CD14-positive monocyte (primary cell): Measurements from ENCODE around the gene CMTM8. TPM values are rescaled to one million over a fixed set of nuclear protein-coding genes. Genes with fewer than 3 reads are reported as not detected.

Experiments
- DNase-seq, 3 donors: peaks; one replicate each; pipeline ENCODE4 v3.0.0-alpha.2; 2011 to 2022
- H2AFZ ChIP-seq: 2 replicates; pipeline ENCODE4 v1.6.0; 2012; ENCODE audit warnings: mild to moderate bottlenecking, low read depth, low read length, inconsistent platforms; ENCODE audit not compliant: insufficient read depth, poor library complexity, severe bottlenecking
- H3K27ac ChIP-seq, 2 donors: 1 replicate in 1 of 2; 2 replicates in 1 of 2; pipeline ENCODE4 v1.5.1; 2012 to 2013; ENCODE audit warnings: low read length in 2 of 2, control low read depth in 1 of 2, inconsistent platforms in 1 of 2, low read depth in 1 of 2, mild to moderate bottlenecking in 1 of 2
- H3K27me3 ChIP-seq, 2 donors: one replicate each; pipeline versions ENCODE4 v1.6.0 to v1.6.1; 2011 to 2013; ENCODE audit warnings: low read length in 2 of 2; ENCODE audit not compliant: control insufficient read depth in 2 of 2, insufficient read depth in 2 of 2
- H3K36me3 ChIP-seq, 2 donors: replicated peaks in 1 of 2; 1 replicate in 1 of 2; 2 replicates in 1 of 2; pipeline versions ENCODE4 v1.5.1 to v1.6.1; 2012 to 2013; ENCODE audit warnings: low read length in 2 of 2, control low read depth in 1 of 2, inconsistent platforms in 1 of 2, mild to moderate bottlenecking in 1 of 2; ENCODE audit not compliant: insufficient read depth in 2 of 2, control insufficient read depth in 1 of 2
- H3K4me1 ChIP-seq, 2 donors: 1 replicate in 1 of 2; 2 replicates in 1 of 2; pipeline versions ENCODE4 v1.5.1 to v1.6.1; 2012 to 2013; ENCODE audit warnings: low read length in 2 of 2, control low read depth in 1 of 2, inconsistent platforms in 1 of 2, mild to moderate bottlenecking in 1 of 2, moderate library complexity in 1 of 2; ENCODE audit not compliant: insufficient read depth in 2 of 2, control insufficient read depth in 1 of 2
- H3K4me2 ChIP-seq: replicated peaks from 2 replicates; pipeline ENCODE3; 2012; ENCODE audit warnings: low read length, moderate library complexity, mild to moderate bottlenecking; ENCODE audit not compliant: poor library complexity, severe bottlenecking; ENCODE audit errors: extremely low read depth
- H3K4me3 ChIP-seq, 3 experiments: fragments of 200-600 bp in 1 of 3; sonication (generic) in 1 of 3; replicated peaks in 1 of 3; 1 replicate in 2 of 3; 2 replicates in 1 of 3; pipeline ENCODE4 v1.5.1; 2011 to 2013; ENCODE audit warnings: low read length in 3 of 3, mild to moderate bottlenecking in 3 of 3, control low read depth in 2 of 3, low read depth in 2 of 3, inconsistent platforms in 1 of 3, moderate library complexity in 1 of 3
- H3K79me2 ChIP-seq: 2 replicates; pipeline ENCODE4 v1.6.0; 2012; ENCODE audit warnings: mild to moderate bottlenecking, control low read depth, inconsistent platforms, low read length, moderate library complexity; ENCODE audit not compliant: insufficient read depth
- H3K9ac ChIP-seq: 2 replicates; pipeline ENCODE4 v1.6.0; 2017; ENCODE audit warnings: low read length, mild to moderate bottlenecking; ENCODE audit not compliant: insufficient read depth, poor library complexity, severe bottlenecking
- H3K9me3 ChIP-seq, 2 donors: replicated peaks in 1 of 2; 1 replicate in 1 of 2; 2 replicates in 1 of 2; pipeline versions ENCODE4 v1.5.1 to v1.6.1; 2012 to 2013; ENCODE audit warnings: low read length in 2 of 2, control low read depth in 1 of 2; ENCODE audit not compliant: control insufficient read depth in 1 of 2, insufficient read depth in 1 of 2
- H4K20me1 ChIP-seq: 2 replicates; pipeline ENCODE4 v1.6.0; 2012; ENCODE audit warnings: mild to moderate bottlenecking, low read length, control low read depth, moderate library complexity; ENCODE audit not compliant: insufficient read depth
- H3K27ac Mint-ChIP-seq, 7 donors: one replicate each; pipeline ENCODE4 v1.8.0; 2020; ENCODE audit warnings: mild to moderate bottlenecking in 7 of 7, mixed read lengths in 7 of 7, moderate library complexity in 6 of 7, inconsistent platforms in 2 of 7
- H3K27me3 Mint-ChIP-seq, 3 donors: one replicate each; pipeline ENCODE4 v1.8.0; 2021 to 2022; ENCODE audit warnings: low read depth in 3 of 3, mild to moderate bottlenecking in 3 of 3, mixed read lengths in 3 of 3, moderate library complexity in 3 of 3, inconsistent platforms in 1 of 3
- H3K36me3 Mint-ChIP-seq, 2 donors: one replicate each; pipeline ENCODE4 v1.8.0; 2020; ENCODE audit warnings: mixed read lengths in 2 of 2, inconsistent platforms in 1 of 2, mild to moderate bottlenecking in 1 of 2
- H3K4me1 Mint-ChIP-seq: one replicate; pipeline ENCODE4 v1.8.0; 2020; ENCODE audit warnings: mild to moderate bottlenecking, mixed read lengths
- H3K4me3 Mint-ChIP-seq, 2 donors: one replicate each; pipeline ENCODE4 v1.8.0; 2020; ENCODE audit warnings: mild to moderate bottlenecking in 2 of 2, mixed read lengths in 2 of 2, moderate library complexity in 1 of 2
- H3K9me3 Mint-ChIP-seq, 7 donors: one replicate each; pipeline ENCODE4 v1.8.0; 2020 to 2022; ENCODE audit warnings: mixed read lengths in 7 of 7, mild to moderate bottlenecking in 6 of 7, moderate library complexity in 6 of 7, inconsistent platforms in 2 of 7
- CTCF ChIP-seq: fragments of 200-600 bp; IDR thresholded peaks from one replicate; pipeline ENCODE4 v1.8.0; 2022; ENCODE audit warnings: antibody characterized with exemption, mild to moderate bottlenecking
- WGBS: methylation state at CpG from one replicate; pipeline ENCODE4 v1.1.5; 2013; ENCODE audit warnings: missing lambda C conversion rate; ENCODE audit not compliant: insufficient coverage; 5-methylcytosine and 5-hydroxymethylcytosine counted together
- intact Hi-C, 2 donors: fragments of 100-400 bp; cut with micrococcal nuclease; formaldehyde crosslinking; loops; one replicate each; pipeline versions ENCODE4 v1.15.0 to v1.15.1; 2023
- polyA plus RNA-seq, 3 donors: library from polyadenylated mRNA; depleted of rRNA in 1 of 3; unstranded in 2 of 3; stranded (reverse) in 1 of 3; fragments of 300-500 nt in 2 of 3; fragments of >200 nt in 1 of 3; fragmentation: Illumina TruSeq in 2 of 3; gene quantifications; 1 replicate in 2 of 3; 2 replicates in 1 of 3; pipeline ENCODE4 v1.2.3, GENCODE V29; 2012 to 2021

Gene CMTM8
- polyA plus RNA-seq, 3 donors: 0.46 to 2.5 (median 0.94) TPM

DNA sequence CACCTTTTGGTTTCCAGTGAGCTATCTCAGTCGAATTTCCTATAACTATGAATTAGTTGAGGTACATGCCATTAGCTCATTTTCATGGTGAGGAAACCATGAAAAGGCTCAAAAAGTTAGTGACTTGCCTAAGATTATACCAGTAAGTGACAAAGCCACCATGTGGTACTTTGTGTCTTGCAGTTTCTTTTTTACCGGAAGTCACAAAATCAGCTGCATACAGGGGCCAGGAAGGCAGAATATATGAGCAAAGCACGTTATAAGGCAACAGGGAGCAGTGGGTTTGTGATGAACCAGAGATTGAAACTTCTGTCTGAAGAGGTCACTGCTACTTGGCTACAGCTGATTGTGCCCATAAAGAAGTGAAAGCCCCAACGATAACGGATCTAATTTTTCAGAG, 50.3 kb downstream of the CMTM8 start:
- Histone ChIP-seq H3K9ac (no peak overlapping the region), H3K9me3 (no peaks in the 10 kb centered on the region), H3K79me2 (no peaks in the 10 kb centered on the region), H3K4me3 (no peak overlapping the region), H3K27ac (no peak overlapping the region), H3K27me3 (no peaks in the 10 kb centered on the region), H3K4me2 (no peak overlapping the region), H3K4me1 (no peaks in the 10 kb centered on the region), H4K20me1 (no peaks in the 10 kb centered on the region), H2AFZ (no peak overlapping the region), H3K36me3 (no peaks in the 10 kb centered on the region)
- Mint-ChIP-seq H3K4me3 (no peak overlapping the region), H3K9me3 (no peaks in the 10 kb centered on the region), H3K27ac (no peak overlapping the region), H3K4me1 (peaks cover 3% of the 10 kb centered on the region), H3K27me3 (peaks cover 0 to 1% (median 0%) of the 10 kb centered on the region in 3 donors), H3K36me3 (no peaks in the 10 kb centered on the region)
- no peak for DNase-seq
- TF ChIP-seq CTCF: no peak
- intact Hi-C loops: no loop called here
- WGBS: no CpG with 5 or more reads among the region's 5 CpGs

GRCh38 chr3:32290619-32291018, 52.1 kb downstream of the CMTM8 start:
- no peak for DNase-seq
- TF ChIP-seq CTCF: no peak
- H3K4me2 ChIP-seq: no peak overlapping the region
- H3K9ac ChIP-seq: no peak overlapping the region
- H3K27ac ChIP-seq: no peak overlapping the region
- H2AFZ ChIP-seq: no peak overlapping the region
- Mint-ChIP-seq H3K27me3 (peaks cover 0 to 2% (median 0%) of the 10 kb centered on the region in 3 donors), H3K4me1 (peaks cover 3% of the 10 kb centered on the region), H3K4me3 (no peak overlapping the region), H3K27ac (no peak overlapping the region), H3K9me3 (no peaks in the 10 kb centered on the region), H3K36me3 (no peaks in the 10 kb centered on the region)
- no peak overlapping the region for H3K4me3 ChIP-seq
- H3K4me1 ChIP-seq: no peaks in the 10 kb centered on the region
- 96% methylated on average over 3 of the region's 3 CpGs for WGBS
- intact Hi-C loops: no loop called here
- no peaks in the 10 kb centered on the region for H3K9me3 ChIP-seq
- no peaks in the 10 kb centered on the region for H4K20me1 ChIP-seq
- no peaks in the 10 kb centered on the region for H3K36me3 ChIP-seq
- H3K79me2 ChIP-seq: no peaks in the 10 kb centered on the region
- no peaks in the 10 kb centered on the region for H3K27me3 ChIP-seq
